NT2/D1 (cell line): Measurements from ENCODE around the gene APOA4.

Experiments used
- SUZ12 ChIP-seq: IDR thresholded peaks from 2 replicates; pipeline ENCODE4 v1.6.1; 2011; ENCODE audit not compliant: insufficient read length, insufficient read depth; ENCODE audit errors: extremely low read depth
- YY1 ChIP-seq: IDR thresholded peaks from 2 replicates; pipeline ENCODE4 v1.6.1; 2011; ENCODE audit not compliant: insufficient read length, insufficient read depth

- TF ChIP-seq SUZ12 (no peak), YY1 (no peak)
These were observed 14.6 kb downstream of the APOA4 start for GRCh38 chr11:116808262-116809175.
